Upper lobe of left lung (tissue), 4 donors: Measurements from ENCODE around the gene MYOC.

Experiments used
- CTCF ChIP-seq, 6 experiments: fragments of 450-650 bp in 4 of 6; fragments of 200-600 bp in 2 of 6; sonication (generic) in 2 of 6; IDR thresholded peaks; one replicate each; pipeline ENCODE4 v1.5.1; 2016 to 2019; ENCODE audit warnings: antibody characterized with exemption in 6 of 6
- POLR2A ChIP-seq, 4 donors: fragments of 450-650 bp; IDR thresholded peaks; one replicate each; pipeline ENCODE4 v1.5.1; 2016 to 2017; ENCODE audit warnings: antibody characterized with exemption in 4 of 4, mild to moderate bottlenecking in 2 of 4

GRCh38 chr1:171596119-171596518 is 56.4 kb downstream of the MYOC start:
- no peak for TF ChIP-seq POLR2A (IDR thresholded peaks at IDR 0.05)
- TF ChIP-seq CTCF (IDR thresholded peaks at IDR 0.05), result no peak
